HuH-7.5 (cell line): ENCODE data around the gene ACMSD.
"Not testable (repeated sequence)": the region's sequence is repeated elsewhere in the genome, so short reads cannot be mapped to it uniquely, and the experiment has no call there.

ENCODE experiments used
- DNase-seq: peaks from one replicate; pipeline ENCODE4 v3.0.0; 2011; ENCODE audit warnings: low spot score

Gene ACMSD

DNA sequence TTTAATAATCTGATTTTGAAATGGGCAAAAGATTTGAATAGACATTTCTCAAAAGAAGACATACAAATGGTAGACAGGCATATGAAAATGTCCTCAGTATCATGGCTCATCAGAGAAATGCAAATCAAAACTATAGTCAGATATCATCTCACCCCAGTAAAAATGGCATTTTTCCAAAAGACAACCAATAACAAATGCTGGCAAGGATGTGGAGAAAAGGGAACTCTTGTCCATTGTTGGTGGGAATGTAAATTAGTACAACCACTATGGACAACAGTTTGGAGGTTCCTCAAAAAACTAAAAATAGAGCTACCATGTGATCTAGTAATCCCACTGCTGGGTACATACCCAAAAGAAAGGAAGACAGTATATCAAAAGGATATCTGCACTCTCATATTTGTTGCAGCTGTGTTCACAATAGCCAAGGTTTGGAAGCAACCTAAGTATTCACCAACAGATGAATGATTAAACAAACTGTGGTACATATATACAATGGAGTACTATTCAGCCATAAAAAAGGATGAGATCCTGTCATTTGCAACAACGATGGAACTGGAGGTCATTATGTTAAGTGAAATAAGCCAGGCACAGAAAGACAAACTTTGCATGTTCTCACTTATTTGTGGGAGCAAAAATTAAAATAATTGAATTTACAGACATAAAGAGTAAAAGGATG, 69.2 kb downstream of the ACMSD start:
- not testable (repeated sequence) for DNase-seq

DNA sequence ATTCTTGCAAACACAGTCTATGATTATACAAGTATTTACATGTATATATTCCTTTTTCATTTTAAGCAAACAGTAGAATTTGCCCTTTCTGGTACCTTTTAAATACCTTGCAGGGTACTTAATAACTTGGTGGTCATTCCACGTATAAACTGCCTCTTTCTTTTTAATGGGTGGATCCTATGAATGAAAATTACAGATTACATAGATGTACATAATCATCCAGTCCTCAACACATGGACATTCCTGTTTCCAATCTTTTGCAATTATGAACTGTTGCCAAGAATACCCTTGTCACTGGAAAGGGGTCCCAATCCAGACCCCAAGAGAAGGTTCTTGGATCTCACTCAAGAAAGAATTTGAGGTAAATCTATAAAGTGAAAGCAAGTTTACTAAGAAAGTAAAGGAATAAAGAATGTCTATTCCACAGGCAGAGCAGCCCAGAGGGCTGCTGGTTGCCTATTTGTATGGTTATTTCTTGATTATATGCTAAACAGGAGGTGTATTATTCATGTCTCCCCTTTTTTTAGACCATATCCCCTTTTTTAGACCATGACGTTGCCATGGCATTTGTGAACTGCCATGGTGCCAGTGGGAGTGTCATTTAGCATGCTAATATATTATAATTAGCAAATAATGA, 72.5 kb downstream of the ACMSD start:
- no peak for DNase-seq

DNA sequence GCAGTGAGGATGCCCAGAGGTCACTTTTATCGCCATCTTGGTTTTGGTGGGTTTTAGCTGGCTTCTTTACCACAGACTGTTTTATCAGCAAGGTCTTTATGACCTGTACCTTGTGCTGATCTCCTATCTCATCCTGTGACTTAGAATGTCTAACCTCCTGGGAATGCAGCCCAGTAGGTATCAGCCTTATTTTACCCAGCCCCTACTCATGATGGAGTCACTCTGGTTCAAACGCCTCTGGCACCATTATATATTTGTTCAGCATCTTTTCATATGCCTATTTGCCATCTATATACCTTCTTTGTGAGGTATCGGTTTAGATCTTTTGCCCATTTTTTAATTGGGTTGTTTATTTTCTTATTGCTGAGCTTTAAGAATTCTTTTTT, 73.0 kb downstream of the ACMSD start:
- DNase-seq = no peak

DNA sequence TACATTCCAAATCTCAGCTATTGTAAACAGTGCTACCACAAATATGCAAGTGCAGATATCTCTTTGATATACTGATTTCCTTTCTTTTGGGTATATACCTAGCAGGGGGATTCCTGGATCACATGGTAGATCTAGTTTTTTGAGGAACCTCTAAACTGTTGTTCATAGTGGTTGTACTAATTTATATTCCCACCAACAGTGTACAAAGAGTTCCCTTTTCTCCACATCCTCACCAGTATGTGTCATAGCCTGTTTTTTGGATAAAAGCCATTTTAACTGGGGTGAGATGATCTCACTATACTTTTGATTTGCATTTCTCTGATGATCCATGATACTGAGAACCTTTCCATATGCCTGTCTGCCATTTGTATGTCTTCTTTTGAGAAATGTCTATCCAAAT, 73.9 kb downstream of the ACMSD start:
- DNase-seq = no peak

DNA sequence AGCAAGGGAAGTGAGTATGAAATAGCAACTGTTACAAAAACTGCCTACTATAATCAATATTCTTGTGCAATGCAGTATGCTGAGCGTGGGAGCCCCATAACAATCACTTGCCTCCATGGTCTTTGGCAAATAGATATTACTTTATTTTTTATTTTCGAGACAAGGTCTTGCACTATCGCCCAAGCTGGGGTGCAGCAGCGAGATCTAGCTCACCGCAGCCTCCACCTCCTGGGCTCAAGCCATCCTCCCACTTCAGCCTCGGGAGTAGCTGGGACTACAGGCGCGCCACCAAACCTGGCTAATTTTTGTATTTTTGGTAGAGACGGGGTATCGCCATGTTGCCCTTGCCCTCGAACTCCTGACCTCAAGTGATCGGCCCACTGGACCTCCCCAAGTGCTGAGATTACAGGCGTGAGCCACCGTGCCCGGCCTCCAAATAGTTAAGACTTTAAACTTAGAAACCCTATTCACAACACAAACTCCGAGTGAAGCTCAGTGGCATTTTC, 79.0 kb downstream of the ACMSD start:
- DNase-seq = no peak

DNA sequence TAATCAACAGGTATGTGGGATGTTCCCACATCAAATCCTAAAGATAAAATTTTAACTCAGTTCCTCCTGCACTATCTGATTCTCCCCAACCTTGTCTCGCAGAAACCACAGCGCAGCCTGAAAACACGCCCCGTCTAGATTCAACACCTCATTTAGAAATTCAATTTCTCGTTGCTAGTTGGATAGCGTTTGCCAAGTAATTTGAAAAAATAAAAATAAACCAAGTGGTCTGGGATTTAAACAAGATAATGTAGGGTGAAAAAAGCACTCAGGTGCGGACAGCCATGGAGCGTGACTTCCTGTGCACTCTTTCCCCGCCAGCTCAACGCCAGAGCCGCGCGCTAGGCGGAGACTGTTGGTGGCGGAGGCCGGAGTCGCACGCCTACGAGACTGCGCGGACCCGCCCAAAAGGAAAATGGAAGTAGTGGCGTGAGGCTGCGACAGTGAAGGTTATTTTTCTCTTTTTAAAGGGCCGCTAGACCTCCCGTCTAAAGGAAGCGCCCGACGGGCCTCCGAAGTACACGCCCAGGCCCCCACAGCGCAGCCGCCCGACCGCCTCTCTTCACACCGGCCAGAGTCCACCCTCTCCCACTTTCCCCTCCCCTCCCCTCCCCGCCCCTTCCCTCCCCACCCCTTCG, 79.6 kb downstream of the ACMSD start:
- no peak for DNase-seq

DNA sequence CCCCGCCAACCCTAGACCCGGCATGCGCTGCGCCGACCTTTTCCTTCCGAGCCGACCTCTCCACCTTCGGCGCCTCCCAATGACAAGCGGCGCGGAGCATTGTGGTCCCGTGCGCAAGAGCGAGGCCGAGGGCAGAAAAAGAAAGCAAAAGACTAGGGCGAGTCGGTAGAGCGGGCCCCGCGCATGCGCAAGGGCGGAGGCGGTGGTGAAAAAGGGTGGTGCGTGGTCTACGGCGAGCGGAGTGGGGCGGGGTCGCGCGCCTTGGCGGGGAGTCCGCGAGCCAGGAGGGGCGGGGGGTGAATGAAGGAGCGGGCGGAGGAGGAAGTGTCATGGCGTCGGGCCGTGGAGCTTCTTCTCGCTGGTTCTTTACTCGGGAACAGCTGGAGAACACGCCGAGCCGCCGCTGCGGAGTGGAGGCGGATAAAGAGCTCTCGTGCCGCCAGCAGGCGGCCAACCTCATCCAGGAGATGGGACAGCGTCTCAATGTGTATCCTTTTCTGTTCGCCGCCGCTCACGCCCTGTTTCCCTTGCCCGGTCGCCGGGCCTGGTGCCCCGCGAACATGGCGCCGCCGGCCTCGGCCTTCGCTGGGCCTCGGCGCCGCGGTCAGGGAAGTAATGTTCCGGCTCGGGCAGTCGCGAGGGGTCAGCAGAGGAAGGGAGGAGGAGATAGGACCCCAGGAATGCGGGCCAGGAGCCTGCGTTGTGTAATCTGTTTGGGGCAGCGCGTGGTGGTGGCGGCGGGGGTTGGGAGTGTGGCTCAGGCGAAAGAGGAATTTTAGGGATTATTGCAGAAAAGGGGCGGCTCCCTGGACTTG, 80.3 kb downstream of the ACMSD start, which contains the start of gene CCNT2:
Gene CCNT2, plus strand, starts transcription at position 297 of the 815 bp plus-strand sequence. Its CDS starts 33 bp downstream, at position 330.
- DNase-seq = peak; percentile 87

DNA sequence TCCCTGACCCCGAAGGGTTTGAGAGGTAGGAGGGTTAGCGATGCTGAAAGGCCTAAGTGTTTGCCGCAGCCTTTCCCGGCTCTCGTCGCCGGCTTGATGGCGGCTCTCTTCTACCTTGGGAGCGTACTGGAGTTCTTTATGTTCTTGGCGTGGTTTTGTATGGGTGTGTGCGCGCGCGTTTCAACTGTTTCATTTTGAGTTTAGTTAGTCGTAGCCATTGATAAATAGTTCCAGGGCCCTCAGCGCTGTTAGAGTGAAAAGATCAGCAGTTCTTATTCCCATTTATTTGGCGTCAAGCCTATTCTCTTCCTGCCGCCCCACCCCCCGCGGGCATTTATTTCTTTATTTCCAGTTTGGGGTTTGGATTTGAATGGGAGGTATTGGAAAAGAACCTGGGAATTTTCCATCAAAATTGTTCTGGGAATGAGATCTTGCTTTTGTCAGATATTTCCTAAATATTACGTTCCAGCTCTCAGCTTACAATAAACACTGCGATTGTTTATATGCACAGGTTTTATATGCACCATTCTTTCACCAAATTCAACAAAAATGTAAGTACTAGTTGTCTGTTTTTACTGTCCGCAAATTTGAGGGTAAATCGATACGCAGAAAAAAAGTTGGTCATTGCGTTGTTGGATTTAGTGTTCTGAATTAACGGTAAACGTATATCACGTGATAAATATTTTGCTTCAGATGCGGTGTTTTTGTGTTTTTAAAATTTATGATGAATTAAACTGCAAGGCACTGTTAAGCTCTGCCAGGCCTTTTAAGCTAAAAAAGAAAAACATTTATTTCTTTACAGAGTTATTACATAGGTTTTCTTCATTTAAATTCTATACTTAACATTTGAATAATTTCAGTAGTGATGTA, 81.2 kb downstream of the ACMSD start:
- no peak for DNase-seq

DNA sequence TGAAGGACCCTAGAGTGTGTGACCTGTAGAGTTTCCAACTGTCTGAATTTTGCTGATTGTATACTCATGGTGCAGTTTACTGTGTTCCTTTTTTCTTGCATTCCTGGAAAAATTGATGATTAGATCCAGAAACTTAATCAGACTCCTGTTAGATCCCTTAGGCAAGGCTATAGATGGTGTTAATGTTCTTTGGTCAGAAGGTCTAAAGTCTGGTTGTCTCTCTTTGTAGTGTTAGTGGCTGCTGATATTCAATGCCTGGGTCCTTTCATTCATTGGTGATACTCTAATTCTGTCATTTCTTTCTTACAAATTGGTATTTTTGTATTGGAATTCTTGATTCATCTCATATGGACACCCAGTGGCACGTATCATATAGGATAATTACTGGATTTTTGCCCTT, 86.5 kb downstream of the ACMSD start:
- DNase-seq = no peak

DNA sequence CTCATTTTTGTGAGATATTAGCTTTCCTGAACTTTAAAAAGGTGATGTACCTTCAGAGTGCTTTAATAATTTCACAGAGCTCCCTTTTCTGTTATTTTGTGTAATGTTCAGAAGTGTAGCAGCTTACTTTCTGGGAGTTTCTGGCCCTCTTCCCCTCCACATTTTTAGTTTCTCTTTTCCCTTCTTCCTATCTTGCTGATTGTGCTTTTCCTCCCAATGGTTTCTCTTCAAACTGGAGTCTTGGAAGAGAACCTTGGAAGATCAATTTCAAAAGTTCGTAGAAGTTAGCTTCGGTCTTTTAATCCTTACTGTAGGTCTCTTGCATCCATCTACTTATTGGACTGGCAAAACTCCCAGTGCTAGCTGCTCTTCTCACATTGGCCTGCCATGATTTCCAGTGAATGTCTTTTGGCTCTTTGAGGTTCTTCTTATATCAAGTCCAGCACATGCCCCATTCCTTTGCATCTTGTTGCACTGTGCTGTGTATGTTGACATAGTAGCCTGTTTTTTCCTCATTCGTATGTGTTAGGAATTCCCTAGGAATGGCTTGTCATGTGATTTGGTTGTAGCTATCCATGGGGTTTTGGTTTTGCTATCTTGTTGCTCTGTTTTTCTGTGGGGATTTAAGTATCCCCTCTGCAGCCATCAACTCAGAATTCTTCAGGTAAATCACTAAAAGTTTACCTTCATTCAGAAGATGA, 88.0 kb downstream of the ACMSD start:
- no peak for DNase-seq

DNA sequence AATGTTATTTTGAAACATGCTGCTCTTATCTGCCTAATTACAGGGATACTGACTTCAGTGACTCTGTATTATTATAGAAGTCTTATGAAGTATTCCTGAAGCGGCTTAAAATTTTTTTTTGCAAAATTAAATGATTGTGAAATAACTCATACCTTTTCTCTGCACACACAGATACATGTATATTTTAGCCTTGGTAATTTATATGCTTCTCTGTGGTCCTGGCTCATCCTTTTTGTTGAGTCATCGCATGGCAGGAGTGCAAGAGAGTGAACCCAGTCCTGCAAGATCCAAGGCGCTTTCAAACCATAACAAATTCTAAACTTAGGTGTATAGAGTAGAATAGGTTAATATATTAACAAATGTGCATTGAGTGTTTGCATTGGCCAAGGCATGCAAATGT, 88.8 kb downstream of the ACMSD start:
- no peak for DNase-seq

DNA sequence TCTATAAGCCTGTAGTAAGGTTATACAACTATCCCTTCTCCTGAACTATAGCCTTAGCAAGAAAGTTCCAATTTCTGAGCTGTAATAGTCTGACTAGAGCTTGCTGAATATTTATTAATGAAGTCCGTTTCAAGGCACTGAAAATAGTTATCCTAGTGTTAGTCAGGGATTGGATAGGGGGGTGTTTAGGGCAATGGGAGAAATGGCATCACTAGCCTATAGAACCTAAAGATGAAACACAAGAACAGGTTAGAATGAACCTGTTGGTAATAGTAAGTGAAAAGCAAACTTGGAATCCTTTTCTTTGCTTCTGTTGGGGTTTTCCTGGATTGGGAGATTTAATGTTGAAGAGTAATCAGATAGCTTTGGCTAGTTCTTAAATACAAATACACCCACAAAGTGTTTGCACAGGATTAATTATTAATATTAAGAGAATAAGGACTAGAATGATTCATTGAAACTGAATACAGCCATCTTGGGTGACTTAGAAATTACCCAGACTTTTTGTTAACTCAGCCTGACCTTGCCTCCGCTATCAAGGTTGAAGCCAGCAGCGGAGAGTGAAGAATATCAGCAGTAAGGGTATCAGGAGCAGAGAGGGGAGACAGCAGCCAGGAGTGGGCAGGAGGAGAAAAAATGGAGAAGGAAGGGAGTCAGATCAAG, 94.6 kb downstream of the ACMSD start:
- no peak for DNase-seq

DNA sequence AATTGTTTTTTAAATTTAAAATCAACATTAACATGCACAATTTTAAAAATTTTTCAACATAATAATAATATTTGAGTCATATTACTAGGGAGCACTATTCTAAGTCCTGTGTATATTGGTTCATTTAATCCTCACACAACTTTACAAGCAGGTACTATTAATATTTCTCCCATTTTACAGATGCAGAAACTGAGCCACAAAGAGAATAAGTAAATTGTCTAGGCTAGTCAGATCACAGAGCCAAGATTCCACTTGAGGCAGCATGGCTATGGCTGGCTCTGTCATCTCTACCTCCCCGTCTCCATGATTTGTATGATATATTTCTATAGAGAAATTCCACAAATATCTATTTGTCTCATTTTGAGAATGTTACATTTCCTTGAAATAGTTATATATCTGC, 95.3 kb downstream of the ACMSD start:
- DNase-seq = no peak

DNA sequence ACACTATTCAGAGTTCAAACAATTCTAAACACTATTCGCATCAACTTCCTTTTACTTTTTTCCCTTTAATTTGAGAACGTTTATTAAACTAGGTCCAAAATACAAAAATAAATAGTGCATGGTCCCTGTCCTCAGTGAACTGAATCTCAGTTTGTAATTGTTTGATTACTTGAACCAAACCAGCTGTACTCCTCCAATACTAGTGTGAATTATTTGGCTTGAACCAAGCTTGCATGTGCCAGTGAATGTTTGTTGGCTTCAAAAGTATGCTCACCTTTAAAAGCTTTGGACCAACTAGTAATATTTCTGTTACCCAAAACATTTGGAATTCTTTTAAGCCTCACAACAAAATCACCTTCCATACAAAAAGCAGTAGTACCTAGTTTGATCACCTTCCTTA, 95.7 kb downstream of the ACMSD start:
- no peak for DNase-seq

DNA sequence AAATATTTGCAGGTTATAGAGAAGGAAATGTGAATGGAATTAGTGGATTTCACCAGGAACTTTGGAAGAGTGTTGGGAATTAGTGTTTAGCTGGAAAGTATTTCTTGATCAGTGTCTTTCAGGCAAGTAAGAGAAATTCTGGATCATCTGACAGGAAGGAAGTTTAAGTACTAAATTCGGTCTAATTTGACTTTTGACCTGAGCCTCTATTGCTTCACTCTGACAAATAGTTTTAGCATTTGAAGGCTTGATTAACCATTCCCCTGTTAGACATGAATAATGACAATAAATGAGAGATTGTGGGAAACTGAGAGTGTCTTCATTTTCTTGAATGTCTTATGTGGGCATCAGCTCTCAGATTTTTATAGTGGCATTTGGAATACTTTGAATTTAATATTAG, 96.2 kb downstream of the ACMSD start:
- no peak for DNase-seq

DNA sequence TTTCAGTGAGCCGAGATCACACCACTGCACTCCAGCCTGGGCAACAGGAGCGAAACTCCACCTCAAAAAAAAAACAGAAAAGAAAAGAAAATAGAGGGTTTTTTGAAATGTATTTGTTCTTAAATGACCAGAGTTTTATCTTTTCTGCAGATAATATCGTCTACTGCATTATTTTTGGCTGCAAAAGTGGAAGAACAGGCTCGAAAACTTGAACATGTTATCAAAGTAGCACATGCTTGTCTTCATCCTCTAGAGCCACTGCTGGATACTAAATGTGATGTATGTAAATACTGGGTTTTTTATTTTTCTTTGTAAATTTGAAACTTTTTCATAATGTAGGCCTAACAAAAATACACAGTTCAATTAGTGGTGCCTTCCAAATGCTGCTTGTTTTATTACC, 98.3 kb downstream of the ACMSD start:
- no peak for DNase-seq

DNA sequence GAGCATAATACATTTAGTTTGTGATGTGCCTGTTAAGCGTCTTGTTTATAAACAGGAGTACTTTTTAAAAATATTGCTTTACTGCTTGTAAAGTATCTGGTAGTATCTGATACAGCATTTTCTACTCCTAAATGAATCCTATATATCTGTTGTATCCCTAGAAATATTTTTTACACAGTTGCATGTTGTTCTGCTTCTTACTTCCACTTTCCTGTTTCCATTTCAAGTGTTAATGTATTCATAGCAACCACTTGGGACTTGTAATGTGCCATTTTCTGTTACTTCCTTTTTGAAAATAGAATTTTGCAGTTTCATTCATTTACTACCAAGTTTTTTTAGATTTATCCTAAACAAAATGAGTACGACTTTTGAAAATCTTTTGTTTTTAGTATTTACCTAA, 105.1 kb downstream of the ACMSD start:
- no peak for DNase-seq

DNA sequence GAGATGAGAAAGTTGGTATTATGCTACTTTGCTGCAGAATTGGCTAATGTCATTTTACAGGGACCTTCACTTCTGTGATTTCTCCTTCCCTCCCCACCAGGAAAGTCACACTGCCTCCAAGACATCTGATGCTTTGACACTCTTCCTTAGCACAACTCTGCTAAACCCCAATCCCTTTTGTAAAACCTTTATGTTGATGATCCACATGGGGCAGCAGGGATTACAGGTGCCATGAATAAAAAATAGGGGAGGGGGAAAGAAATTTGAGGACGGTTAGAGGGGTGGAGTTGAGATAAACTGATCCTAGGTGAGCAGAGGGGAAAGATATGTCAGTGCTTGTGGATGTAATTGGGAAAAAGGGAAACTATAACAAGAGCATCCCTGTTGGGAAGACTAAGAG, 106.6 kb downstream of the ACMSD start:
- no peak for DNase-seq

DNA sequence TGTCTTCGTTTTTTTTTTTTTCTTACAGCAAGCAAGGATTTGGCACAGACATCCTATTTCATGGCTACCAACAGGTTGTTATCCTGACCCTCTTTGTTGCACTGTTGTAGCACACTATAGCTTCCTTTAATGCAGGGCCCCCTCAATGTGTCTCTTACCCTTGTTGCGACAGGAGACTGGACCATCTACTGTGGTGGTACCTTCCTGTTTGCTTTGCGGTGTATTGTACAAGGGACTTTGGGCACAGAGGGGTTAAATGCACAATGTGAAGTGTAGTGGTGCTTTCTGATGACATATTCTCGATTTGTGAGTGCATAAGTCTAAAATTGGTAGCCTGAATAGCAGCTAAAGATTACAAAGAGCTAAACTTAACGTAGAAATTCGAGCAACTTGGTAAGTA, 107.7 kb downstream of the ACMSD start:
- no peak for DNase-seq

DNA sequence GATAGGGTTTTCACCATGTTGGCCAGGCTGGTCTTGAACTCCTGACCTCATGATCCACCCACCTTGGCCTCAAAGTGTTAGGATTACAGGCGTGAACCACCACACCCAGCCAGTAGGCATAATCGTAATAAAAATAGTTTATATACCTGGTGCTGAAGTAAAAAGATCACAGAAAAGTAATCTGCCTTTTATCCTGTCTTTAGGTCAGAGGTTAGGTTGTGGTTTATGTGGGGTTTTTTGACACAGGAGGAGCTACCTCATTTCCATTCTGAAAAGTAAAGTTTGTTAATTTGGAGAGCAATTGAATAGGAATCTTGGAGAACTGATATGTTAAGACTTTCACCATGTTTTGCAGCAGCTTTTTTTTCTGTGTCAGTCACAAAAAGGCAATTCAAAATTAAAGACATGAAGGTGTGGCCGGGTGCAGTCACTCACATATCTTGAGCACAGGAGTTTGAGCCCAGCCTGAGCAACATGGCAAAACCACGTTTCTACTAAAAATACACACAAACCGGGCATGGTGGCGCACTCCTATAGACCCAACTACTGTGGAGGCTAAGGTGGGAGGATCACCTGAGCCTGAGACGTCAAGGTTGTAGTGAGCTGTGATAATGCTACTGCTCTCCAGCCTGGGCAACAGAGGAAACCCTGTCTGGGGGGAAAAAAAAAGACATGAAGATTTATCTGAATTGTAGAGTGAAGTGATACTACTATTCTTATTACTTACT, 111.7 kb downstream of the ACMSD start:
- no peak for DNase-seq
